Calu3 (cell line): ENCODE data around the gene NUP50. TPM values are rescaled to one million over a fixed set of nuclear protein-coding genes. Genes with fewer than 3 reads are reported as not detected.

Source experiments
- BruUV-seq: library from RNA; stranded (reverse); fragments of 400-500 nt; replicated peaks from 2 replicates; lab custom pipeline; 2021; lab: Mats Ljungman, UMichigan
- CTCF ChIA-PET: fragments of 300-600 bp; sonication (Branson Sonifier 250); formaldehyde crosslinking; loops from one replicate; lab custom pipeline; 2022; ENCODE audit warnings: antibody characterized with exemption; lab: Charles Lee
- DNase-seq: peaks from one replicate; pipeline ENCODE4 v3.0.0; 2022
- H3K27ac Mint-ChIP-seq: one replicate; pipeline ENCODE4 v1.8.0; 2022; ENCODE audit warnings: mixed read lengths; ENCODE audit not compliant: unreplicated experiment
- H3K27me3 Mint-ChIP-seq: one replicate; pipeline ENCODE4 v1.8.0; 2022; ENCODE audit warnings: mixed read lengths; ENCODE audit not compliant: unreplicated experiment
- H3K36me3 Mint-ChIP-seq: one replicate; pipeline ENCODE4 v1.8.0; 2022; ENCODE audit warnings: mild to moderate bottlenecking, moderate library complexity, mixed read lengths; ENCODE audit not compliant: insufficient read depth, unreplicated experiment
- H3K4me1 Mint-ChIP-seq: one replicate; pipeline ENCODE4 v1.8.0; 2022; ENCODE audit warnings: mild to moderate bottlenecking, low read depth, mixed read lengths; ENCODE audit not compliant: unreplicated experiment
- H3K4me3 Mint-ChIP-seq: one replicate; pipeline ENCODE4 v1.8.0; 2022; ENCODE audit warnings: mild to moderate bottlenecking, low read depth, moderate library complexity, mixed read lengths; ENCODE audit not compliant: unreplicated experiment
- H3K9me3 Mint-ChIP-seq: one replicate; pipeline ENCODE4 v1.8.0; 2022; ENCODE audit warnings: low read depth, mixed read lengths; ENCODE audit not compliant: unreplicated experiment
- CTCF ChIP-seq: fragments of 200-600 bp; IDR thresholded peaks from one replicate; pipeline ENCODE4 v1.8.0; 2022; ENCODE audit warnings: antibody characterized with exemption; ENCODE audit not compliant: unreplicated experiment
- intact Hi-C: fragments of 100-400 bp; cut with micrococcal nuclease; formaldehyde crosslinking; loops from one replicate; pipeline ENCODE4 v1.10.0; 2022; ENCODE audit not compliant: unreplicated experiment
- total RNA-seq: library from RNA; stranded (reverse); gene quantifications from 2 replicates; pipeline ENCODE4 v1.2.3, GENCODE V29; 2022

The NUP50 gene
- total RNA-seq, 1 experiment from 2014 or later = 107 TPM

GRCh38 chr22:45183974-45184373 lies 20.2 kb downstream of the NUP50 start:
- peaks cover 70% of the 10 kb centered on the region for H3K36me3 Mint-ChIP-seq
- no peak overlapping the region for H3K27ac Mint-ChIP-seq

GRCh38 chr22:45185718-45186514 lies 22.2 kb downstream of the NUP50 start:
- Mint-ChIP-seq H3K36me3 (peaks cover 55% of the 10 kb centered on the region), H3K4me3 (no peak overlapping the region), H3K27ac (peak overlapping the region; percentile 46), H3K27me3 (no peaks in the 10 kb centered on the region), H3K4me1 (no peaks in the 10 kb centered on the region), H3K9me3 (no peaks in the 10 kb centered on the region)
- no peak for TF ChIP-seq CTCF
- no TSS peak for BruUV-seq
- DNase-seq = no peak
- CTCF ChIA-PET = no interaction called here
- intact Hi-C loops = no loop called here

More at GRCh38 chr22:45183974-45184373, 20.2 kb downstream of the NUP50 start:
- CTCF ChIA-PET = no interaction called here
- H3K4me3 Mint-ChIP-seq = no peak overlapping the region
- H3K9me3 Mint-ChIP-seq = no peaks in the 10 kb centered on the region
- no peaks in the 10 kb centered on the region for H3K4me1 Mint-ChIP-seq
- intact Hi-C loops = no loop called here
- no peak for TF ChIP-seq CTCF
- DNase-seq = no peak
- BruUV-seq = no TSS peak
- H3K27me3 Mint-ChIP-seq = no peaks in the 10 kb centered on the region

GRCh38 chr22:45187891-45188290 lies 24.2 kb downstream of the NUP50 start:
- TF ChIP-seq CTCF = no peak
- Mint-ChIP-seq H3K4me3 (no peak overlapping the region), H3K27ac (no peak overlapping the region), H3K9me3 (no peaks in the 10 kb centered on the region), H3K4me1 (no peaks in the 10 kb centered on the region), H3K36me3 (peaks cover 41% of the 10 kb centered on the region), H3K27me3 (no peaks in the 10 kb centered on the region)
- CTCF ChIA-PET = no interaction called here
- no peak for DNase-seq
- intact Hi-C loops = no loop called here
- no TSS peak for BruUV-seq

- H3K9me3 Mint-ChIP-seq = no peaks in the 10 kb centered on the region
- H3K4me1 Mint-ChIP-seq = no peaks in the 10 kb centered on the region
- intact Hi-C loops = no loop called here
- no peak for TF ChIP-seq CTCF
- no peak overlapping the region for H3K4me3 Mint-ChIP-seq
- no peak for DNase-seq
- no peaks in the 10 kb centered on the region for H3K27me3 Mint-ChIP-seq
- CTCF ChIA-PET = no interaction called here
- H3K36me3 Mint-ChIP-seq = peaks cover 32% of the 10 kb centered on the region
- BruUV-seq = no TSS peak
- no peak overlapping the region for H3K27ac Mint-ChIP-seq
Observed at GRCh38 chr22:45188779-45189178, 25.1 kb downstream of the NUP50 start.
